Mesothelial cell of epicardium (in vitro differentiated cells): ENCODE data around the gene NUB1. TPM values are rescaled to one million over a fixed set of nuclear protein-coding genes. Genes with fewer than 3 reads are reported as not detected.

Experiments
- DNase-seq, 2 experiments: peaks; one replicate each; pipeline ENCODE4 v3.0.0; 2021; ENCODE audit warnings: low spot score in 2 of 2; ENCODE audit not compliant: unreplicated experiment in 2 of 2
- H3K27ac Mint-ChIP-seq: 2 replicates; pipeline ENCODE4 v1.8.0; 2021; ENCODE audit warnings: mixed read lengths
- H3K27me3 Mint-ChIP-seq: 2 replicates; pipeline ENCODE4 v1.8.0; 2021; ENCODE audit warnings: low read depth, mixed read lengths
- H3K36me3 Mint-ChIP-seq: 2 replicates; pipeline ENCODE4 v1.8.0; 2021; ENCODE audit warnings: mixed read lengths
- H3K4me1 Mint-ChIP-seq: 2 replicates; pipeline ENCODE4 v1.8.0; 2021; ENCODE audit warnings: mixed read lengths
- H3K4me3 Mint-ChIP-seq: 2 replicates; pipeline ENCODE4 v1.8.0; 2021; ENCODE audit warnings: mild to moderate bottlenecking, moderate library complexity, mixed read lengths
- H3K9me3 Mint-ChIP-seq: 2 replicates; pipeline ENCODE4 v1.8.0; 2021; ENCODE audit warnings: mixed read lengths
- total RNA-seq: library from RNA; stranded (reverse); gene quantifications from 3 replicates; pipeline ENCODE4 v1.2.1, GENCODE V29; 2021
- TF ChIP-seq, protein P1 (sequence below): fragments of 200-600 bp; sonication (generic); IDR thresholded peaks from one replicate; pipeline ENCODE4 v1.5.0; 2021; ENCODE audit warnings: antibody characterized with exemption; ENCODE audit not compliant: unreplicated experiment

Gene NUB1
- 47.7 to 52.4 TPM (median 52.3 TPM) in 3 replicates for total RNA-seq

- TF ChIP-seq, protein P1, sequence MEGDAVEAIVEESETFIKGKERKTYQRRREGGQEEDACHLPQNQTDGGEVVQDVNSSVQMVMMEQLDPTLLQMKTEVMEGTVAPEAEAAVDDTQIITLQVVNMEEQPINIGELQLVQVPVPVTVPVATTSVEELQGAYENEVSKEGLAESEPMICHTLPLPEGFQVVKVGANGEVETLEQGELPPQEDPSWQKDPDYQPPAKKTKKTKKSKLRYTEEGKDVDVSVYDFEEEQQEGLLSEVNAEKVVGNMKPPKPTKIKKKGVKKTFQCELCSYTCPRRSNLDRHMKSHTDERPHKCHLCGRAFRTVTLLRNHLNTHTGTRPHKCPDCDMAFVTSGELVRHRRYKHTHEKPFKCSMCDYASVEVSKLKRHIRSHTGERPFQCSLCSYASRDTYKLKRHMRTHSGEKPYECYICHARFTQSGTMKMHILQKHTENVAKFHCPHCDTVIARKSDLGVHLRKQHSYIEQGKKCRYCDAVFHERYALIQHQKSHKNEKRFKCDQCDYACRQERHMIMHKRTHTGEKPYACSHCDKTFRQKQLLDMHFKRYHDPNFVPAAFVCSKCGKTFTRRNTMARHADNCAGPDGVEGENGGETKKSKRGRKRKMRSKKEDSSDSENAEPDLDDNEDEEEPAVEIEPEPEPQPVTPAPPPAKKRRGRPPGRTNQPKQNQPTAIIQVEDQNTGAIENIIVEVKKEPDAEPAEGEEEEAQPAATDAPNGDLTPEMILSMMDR: no peak
- peak; percentile 87 to 98 for DNase-seq
- Mint-ChIP-seq H3K4me3 (peak within 1 kb of the TSS; percentile 72), H3K27me3 (no peaks in the 10 kb centered on the region), H3K9me3 (peaks cover 9% of the 10 kb centered on the region), H3K27ac (peak within 1 kb of the TSS; percentile 30), H3K36me3 (peaks cover 9% of the 10 kb centered on the region), H3K4me1 (peaks cover 11% of the 10 kb centered on the region)
Observed at GRCh38 chr7:151341357-151342101, at the start of gene NUB1. Gene NUB1, plus strand, starts transcription at chr7:151341812. Its CDS starts 3,538 bp downstream, at chr7:151345350.

GRCh38 chr7:151292850-151293249, 48.8 kb upstream of the NUB1 start:
- H3K27ac Mint-ChIP-seq: no peak overlapping the region
- no peaks in the 10 kb centered on the region for H3K36me3 Mint-ChIP-seq
- no peak for DNase-seq
- peaks cover 34% of the 10 kb centered on the region for H3K27me3 Mint-ChIP-seq
- H3K4me3 Mint-ChIP-seq: no peak overlapping the region
- TF ChIP-seq, protein P1: no peak
- H3K9me3 Mint-ChIP-seq: peaks cover 4% of the 10 kb centered on the region
- no peaks in the 10 kb centered on the region for H3K4me1 Mint-ChIP-seq

GRCh38 chr7:151296202-151296992, 45.2 kb upstream of the NUB1 start:
- peaks cover 46% of the 10 kb centered on the region for H3K27me3 Mint-ChIP-seq
- H3K4me3 Mint-ChIP-seq: no peak overlapping the region
- peaks cover 8% of the 10 kb centered on the region for H3K9me3 Mint-ChIP-seq
- H3K4me1 Mint-ChIP-seq: no peaks in the 10 kb centered on the region
- H3K36me3 Mint-ChIP-seq: no peaks in the 10 kb centered on the region
- no peak overlapping the region for H3K27ac Mint-ChIP-seq
- no peak for DNase-seq
- TF ChIP-seq, protein P1: no peak

DNA sequence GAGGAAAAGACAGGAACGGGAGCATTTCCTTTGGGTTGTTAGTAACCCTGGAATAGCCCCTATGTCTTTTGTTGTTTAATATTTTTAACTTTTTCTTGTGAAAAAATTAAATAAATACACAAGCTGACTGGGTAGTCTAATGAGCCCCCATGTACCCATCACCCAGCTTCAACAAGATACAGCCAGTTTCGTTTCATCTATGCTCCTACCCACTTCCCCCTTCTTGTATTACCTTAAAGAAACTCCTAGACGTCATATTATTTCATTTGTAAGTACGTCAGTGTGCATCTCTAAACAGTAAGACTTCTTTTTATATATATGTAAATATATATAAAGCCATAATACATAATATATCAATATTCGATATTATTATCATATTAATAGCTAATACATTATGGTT, 42.8 kb upstream of the NUB1 start:
- no peaks in the 10 kb centered on the region for H3K36me3 Mint-ChIP-seq
- H3K27ac Mint-ChIP-seq: no peak overlapping the region
- peaks cover 3% of the 10 kb centered on the region for H3K4me1 Mint-ChIP-seq
- H3K9me3 Mint-ChIP-seq: peaks cover 8% of the 10 kb centered on the region
- peaks cover 52% of the 10 kb centered on the region for H3K27me3 Mint-ChIP-seq
- TF ChIP-seq, protein P1: no peak
- H3K4me3 Mint-ChIP-seq: no peak overlapping the region
- DNase-seq: no peak

GRCh38 chr7:151299530-151299929, 42.1 kb upstream of the NUB1 start:
- Mint-ChIP-seq H3K36me3 (no peaks in the 10 kb centered on the region), H3K27ac (no peak overlapping the region), H3K27me3 (peaks cover 44% of the 10 kb centered on the region), H3K4me3 (no peak overlapping the region), H3K4me1 (peaks cover 3% of the 10 kb centered on the region), H3K9me3 (peaks cover 8% of the 10 kb centered on the region)
- TF ChIP-seq, protein P1: no peak
- DNase-seq: no peak
